HK-2 (cell line): ENCODE results near the gene CDPF1.
"Not testable (repeated sequence)": the region's sequence is repeated elsewhere in the genome, so short reads cannot be mapped to it uniquely, and the experiment has no call there.

Source experiments
- DNase-seq: peaks from one replicate; pipeline ENCODE4 v3.0.0-alpha.2; 2018; ENCODE audit not compliant: unreplicated experiment

Gene CDPF1

GRCh38 chr22:46224898-46225290, 25.2 kb downstream of the CDPF1 start:
- DNase-seq, result no peak

GRCh38 chr22:46224044-46224897, 25.8 kb downstream of the CDPF1 start:
- DNase-seq, result no peak

- no peak for DNase-seq
Measured at GRCh38 chr22:46220921-46221320, 29.2 kb downstream of the CDPF1 start.

- no peak for DNase-seq
Measured at GRCh38 chr22:46219636-46220035, 30.5 kb downstream of the CDPF1 start.

GRCh38 chr22:46214616-46215015, 35.5 kb downstream of the CDPF1 start:
- DNase-seq, result no peak

GRCh38 chr22:46214149-46214548, 35.9 kb downstream of the CDPF1 start:
- DNase-seq, result no peak

- no peak for DNase-seq
Measured at GRCh38 chr22:46213052-46213451, 37.0 kb downstream of the CDPF1 start.

GRCh38 chr22:46212195-46212594, 37.9 kb downstream of the CDPF1 start:
- no peak for DNase-seq

GRCh38 chr22:46209262-46209661, 40.8 kb downstream of the CDPF1 start:
- DNase-seq, result no peak

GRCh38 chr22:46203601-46203980, 46.5 kb downstream of the CDPF1 start:
- no peak for DNase-seq

- DNase-seq, result no peak
Measured at GRCh38 chr22:46202897-46203600, 47.0 kb downstream of the CDPF1 start.

GRCh38 chr22:46201059-46201757, 48.9 kb downstream of the CDPF1 start:
- DNase-seq, result no peak

GRCh38 chr22:46198806-46199205, 51.3 kb downstream of the CDPF1 start:
- DNase-seq, result not testable (repeated sequence)

GRCh38 chr22:46198274-46198673, 51.8 kb downstream of the CDPF1 start:
- no peak for DNase-seq

- DNase-seq, result no peak
Measured at GRCh38 chr22:46196278-46196677, 53.8 kb downstream of the CDPF1 start.

- DNase-seq, result no peak
Measured at GRCh38 chr22:46195487-46196165, 54.5 kb downstream of the CDPF1 start.
